HL-60 (cell line): ENCODE measurements around the gene AEN.
"Not testable (repeated sequence)": the region's sequence is repeated elsewhere in the genome, so short reads cannot be mapped to it uniquely, and the experiment has no call there.

Source experiments
- DNase-seq, 2 experiments: peaks; one replicate each; pipeline ENCODE4 v3.0.0-alpha.2; 2010 to 2020; ENCODE audit warnings: low read depth in 1 of 2, low spot score in 1 of 2
- H3K27ac ChIP-seq: fragments of 250-450 bp; sonication (Bioruptor Pico); replicated peaks from 2 replicates; pipeline ENCODE4 v1.5.1; 2020; ENCODE audit warnings: mild to moderate bottlenecking, moderate library complexity
- H3K27me3 ChIP-seq: fragments of 250-450 bp; sonication (Bioruptor Pico); 2 replicates; pipeline ENCODE4 v1.5.1; 2021; ENCODE audit warnings: mild to moderate bottlenecking, moderate library complexity; ENCODE audit not compliant: insufficient read depth, poor library complexity, severe bottlenecking
- H3K4me3 ChIP-seq: replicated peaks from 2 replicates; pipeline ENCODE4 v1.5.1; 2011; ENCODE audit warnings: mild to moderate bottlenecking, control low read depth, low read length; ENCODE audit not compliant: insufficient read depth
- CTCF ChIP-seq: IDR thresholded peaks from one replicate; pipeline ENCODE4 v1.5.1; 2011; ENCODE audit warnings: low read length, control low read depth, inconsistent platforms; ENCODE audit not compliant: insufficient read depth
- GABPA ChIP-seq: IDR thresholded peaks from 2 replicates; pipeline ENCODE4 v1.6.1; 2012; ENCODE audit warnings: low read depth
- POLR2AphosphoS5 ChIP-seq: IDR thresholded peaks from 2 replicates; pipeline ENCODE4 v1.6.1; 2012; ENCODE audit warnings: low read depth
- SPI1 ChIP-seq: IDR thresholded peaks from 2 replicates; pipeline ENCODE4 v1.6.1; 2012; ENCODE audit warnings: low read depth, mild to moderate bottlenecking, borderline replicate concordance
- TF ChIP-seq, protein P1 (sequence below): IDR thresholded peaks from 2 replicates; pipeline ENCODE4 v1.6.1; 2012; ENCODE audit warnings: low read depth; ENCODE audit not compliant: insufficient replicate concordance

Gene AEN

DNA sequence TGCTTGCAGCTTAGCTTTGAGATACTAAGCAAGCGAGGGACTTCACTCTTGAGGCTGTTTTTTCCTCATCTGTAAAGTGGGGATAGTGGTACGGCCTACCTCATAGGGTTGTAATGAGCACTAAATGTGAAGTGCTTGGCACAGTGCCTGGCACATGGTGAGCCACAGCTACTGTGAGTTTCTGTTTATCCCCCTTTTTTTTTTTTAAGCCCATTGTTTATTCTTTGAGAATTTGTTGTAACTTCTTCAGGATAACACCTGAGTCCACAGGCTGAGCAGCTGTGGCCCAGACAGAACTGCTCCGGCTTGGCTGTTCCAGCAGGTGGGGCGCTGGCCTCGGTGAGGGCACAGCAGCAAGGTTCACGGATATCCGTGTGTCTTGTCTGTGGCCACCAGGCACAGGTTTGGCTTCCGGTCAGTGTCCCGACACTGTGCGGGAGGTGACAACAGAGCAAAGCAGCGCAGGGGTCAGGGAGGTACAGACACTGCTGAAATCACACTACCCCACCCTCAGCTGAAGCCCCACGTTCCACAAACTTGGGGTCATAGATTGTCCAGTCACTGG is 10.4 kb downstream of the AEN start:
- TF ChIP-seq SPI1 (no peak), GABPA (no peak), CTCF (no peak)

GRCh38 chr15:88632797-88633196 is 11.7 kb downstream of the AEN start:
- not testable (repeated sequence) for DNase-seq, H3K4me3 ChIP-seq, H3K27me3 ChIP-seq, H3K27ac ChIP-seq

More for the DNA sequence above, 10.4 kb downstream of the AEN start:
- Histone ChIP-seq H3K27me3 (no peaks in the 10 kb centered on the region), H3K4me3 (no peak overlapping the region), H3K27ac (no peak overlapping the region)
- DNase-seq, result no peak

GRCh38 chr15:88634449-88634848 is 13.3 kb downstream of the AEN start:
- Histone ChIP-seq H3K27ac (no peak overlapping the region), H3K4me3 (no peak overlapping the region)
- TF ChIP-seq POLR2AphosphoS5 (no peak), CTCF (no peak), SPI1 (no peak), GABPA (no peak)
- TF ChIP-seq, protein P1, sequence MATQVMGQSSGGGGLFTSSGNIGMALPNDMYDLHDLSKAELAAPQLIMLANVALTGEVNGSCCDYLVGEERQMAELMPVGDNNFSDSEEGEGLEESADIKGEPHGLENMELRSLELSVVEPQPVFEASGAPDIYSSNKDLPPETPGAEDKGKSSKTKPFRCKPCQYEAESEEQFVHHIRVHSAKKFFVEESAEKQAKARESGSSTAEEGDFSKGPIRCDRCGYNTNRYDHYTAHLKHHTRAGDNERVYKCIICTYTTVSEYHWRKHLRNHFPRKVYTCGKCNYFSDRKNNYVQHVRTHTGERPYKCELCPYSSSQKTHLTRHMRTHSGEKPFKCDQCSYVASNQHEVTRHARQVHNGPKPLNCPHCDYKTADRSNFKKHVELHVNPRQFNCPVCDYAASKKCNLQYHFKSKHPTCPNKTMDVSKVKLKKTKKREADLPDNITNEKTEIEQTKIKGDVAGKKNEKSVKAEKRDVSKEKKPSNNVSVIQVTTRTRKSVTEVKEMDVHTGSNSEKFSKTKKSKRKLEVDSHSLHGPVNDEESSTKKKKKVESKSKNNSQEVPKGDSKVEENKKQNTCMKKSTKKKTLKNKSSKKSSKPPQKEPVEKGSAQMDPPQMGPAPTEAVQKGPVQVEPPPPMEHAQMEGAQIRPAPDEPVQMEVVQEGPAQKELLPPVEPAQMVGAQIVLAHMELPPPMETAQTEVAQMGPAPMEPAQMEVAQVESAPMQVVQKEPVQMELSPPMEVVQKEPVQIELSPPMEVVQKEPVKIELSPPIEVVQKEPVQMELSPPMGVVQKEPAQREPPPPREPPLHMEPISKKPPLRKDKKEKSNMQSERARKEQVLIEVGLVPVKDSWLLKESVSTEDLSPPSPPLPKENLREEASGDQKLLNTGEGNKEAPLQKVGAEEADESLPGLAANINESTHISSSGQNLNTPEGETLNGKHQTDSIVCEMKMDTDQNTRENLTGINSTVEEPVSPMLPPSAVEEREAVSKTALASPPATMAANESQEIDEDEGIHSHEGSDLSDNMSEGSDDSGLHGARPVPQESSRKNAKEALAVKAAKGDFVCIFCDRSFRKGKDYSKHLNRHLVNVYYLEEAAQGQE, result no peak

DNA sequence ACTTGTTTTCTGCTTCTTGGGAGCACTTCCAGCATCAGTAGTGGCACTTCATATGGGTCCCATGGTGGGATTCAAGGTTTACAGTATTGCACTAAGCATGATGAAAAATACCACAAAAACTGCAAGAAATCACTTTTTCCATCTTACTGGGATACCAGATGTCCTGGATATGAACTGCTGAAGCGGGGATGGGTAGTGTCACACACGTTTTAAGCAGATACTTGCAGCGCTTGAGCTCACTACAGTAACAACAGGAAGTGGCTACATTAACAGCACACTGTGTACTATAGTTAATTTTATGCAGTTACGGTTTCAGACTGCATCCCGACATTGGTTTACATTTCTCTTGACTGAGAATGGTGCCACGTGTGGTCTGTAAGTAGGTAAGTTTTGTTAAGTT is 14.2 kb downstream of the AEN start:
- H3K27me3 ChIP-seq, result no peaks in the 10 kb centered on the region
- no peak for DNase-seq
- TF ChIP-seq POLR2AphosphoS5, result no peak
- TF ChIP-seq GABPA, result no peak
- TF ChIP-seq, protein P1, result no peak
- TF ChIP-seq CTCF, result no peak
- H3K4me3 ChIP-seq, result no peak overlapping the region
- no peak overlapping the region for H3K27ac ChIP-seq

More at GRCh38 chr15:88634449-88634848, 13.3 kb downstream of the AEN start:
- no peaks in the 10 kb centered on the region for H3K27me3 ChIP-seq
- DNase-seq, result no peak
